Effector CD8-positive, alpha-beta T cell (primary cell): Measurements from ENCODE around the gene CRTC1.
"Not testable (repeated sequence)": the region's sequence is repeated elsewhere in the genome, so short reads cannot be mapped to it uniquely, and the experiment has no call there.

Experiments
- DNase-seq: peaks from one replicate; lab custom pipeline; 2025; lab: John Stamatoyannopoulos, UW

CRTC1 gene

DNA sequence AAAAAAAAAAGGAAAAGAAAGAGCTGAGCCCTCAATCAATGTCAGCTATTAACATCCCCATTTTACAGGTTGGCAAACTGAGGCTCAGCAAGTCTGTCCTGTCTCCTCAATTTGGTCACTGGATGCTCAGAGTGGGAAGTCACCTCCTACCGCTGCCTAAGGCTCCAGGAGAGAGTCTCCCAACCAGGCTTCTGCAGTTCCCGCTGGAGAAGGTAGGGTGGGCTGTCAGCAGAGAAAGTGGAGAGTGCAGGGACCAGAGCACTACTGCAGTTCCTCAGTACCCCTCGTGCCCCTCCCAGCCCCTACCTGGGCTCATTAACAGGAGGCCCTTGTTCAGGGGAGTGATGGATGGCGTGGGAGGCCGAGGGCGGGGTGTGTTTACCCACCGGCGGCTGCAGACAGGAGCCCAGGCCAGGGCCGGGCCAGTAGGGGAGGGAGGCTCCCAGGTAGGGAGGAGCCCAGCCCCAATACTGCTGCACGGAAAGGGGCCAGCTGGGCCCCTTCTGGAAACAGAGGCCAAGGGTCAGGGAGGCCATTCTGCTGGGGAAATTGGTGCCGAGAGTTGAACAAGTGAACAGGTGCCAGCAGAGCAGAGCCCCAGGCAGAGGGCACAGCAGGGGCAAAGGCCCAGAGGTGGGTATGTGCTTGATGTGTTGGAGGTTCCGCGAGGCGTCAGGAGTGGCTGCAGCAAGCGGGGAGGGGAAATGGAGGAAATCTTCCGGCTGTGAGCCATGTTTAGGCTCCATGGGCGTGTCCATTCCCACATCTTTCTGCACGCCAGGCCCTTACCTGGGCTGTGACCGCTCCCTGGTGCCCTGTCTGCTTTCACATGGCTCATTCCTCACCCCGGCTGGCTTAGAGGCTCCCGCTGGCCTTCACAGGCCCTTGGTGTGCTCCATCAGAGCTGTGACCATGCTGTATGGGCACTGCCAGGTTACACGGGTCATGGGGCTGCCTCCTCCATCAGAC is 115.2 kb downstream of the CRTC1 start:
- no peak for DNase-seq

DNA sequence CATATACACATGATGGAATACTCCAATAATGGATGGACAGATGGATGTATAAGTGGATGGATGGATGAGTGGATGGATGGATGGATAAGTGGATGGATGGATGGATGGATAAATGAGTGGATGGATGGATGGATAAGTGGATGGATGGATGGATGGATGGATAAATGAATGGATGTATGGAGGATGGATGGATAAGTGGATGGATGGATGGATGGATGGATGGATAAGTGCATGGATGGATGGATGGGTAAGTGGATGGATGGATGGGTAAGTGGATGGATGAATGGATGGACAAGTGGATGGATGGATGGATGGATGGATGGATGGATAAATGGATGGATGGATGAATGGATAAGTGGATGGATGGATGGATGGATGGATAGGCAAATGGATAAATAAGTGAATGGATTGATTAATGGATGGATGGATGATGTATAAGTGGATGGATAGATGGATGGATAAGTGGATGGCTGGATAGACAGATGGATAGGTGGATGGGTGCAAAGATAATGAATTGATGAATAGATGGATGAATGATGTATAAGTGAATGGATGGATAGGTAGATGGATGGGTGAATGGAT is 116.0 kb downstream of the CRTC1 start:
- no peak for DNase-seq

DNA sequence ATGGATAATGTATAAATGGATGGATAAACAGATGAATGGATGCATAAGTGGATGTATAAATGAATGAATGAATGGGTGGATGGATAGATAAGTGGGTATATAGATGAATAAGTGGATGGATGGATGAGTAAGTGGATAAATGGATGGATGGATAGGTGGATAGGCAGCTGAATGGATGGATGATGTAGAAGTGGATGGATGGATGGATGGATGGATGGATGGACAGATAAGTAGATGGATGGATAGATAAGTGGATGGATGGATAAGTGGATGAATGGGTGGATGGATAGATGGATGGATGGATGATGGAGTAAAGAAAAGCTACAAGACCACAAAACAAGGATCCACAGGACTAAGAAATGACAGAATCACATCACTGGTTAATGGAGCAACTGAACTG is 116.6 kb downstream of the CRTC1 start:
- no peak for DNase-seq

DNA sequence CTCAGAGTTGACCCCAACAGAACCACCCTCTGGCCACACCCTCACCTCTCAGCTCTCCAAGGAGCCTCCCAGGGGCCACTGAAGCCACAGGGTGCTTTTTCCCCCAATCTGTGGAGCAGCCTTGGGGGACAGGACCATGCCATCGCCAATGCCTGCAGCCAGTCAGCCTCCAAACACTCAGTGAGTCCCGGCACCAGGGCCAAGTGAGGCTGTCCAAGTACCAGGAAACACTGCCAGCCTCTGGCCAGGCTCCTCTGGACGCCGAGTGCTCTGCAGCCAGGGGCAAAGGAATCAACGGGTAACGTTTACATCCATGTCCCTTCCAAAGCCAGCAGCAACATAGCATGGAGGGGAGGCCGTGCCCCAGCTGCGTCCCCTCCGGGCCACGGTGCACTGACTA is 117.2 kb downstream of the CRTC1 start:
- DNase-seq: no peak

DNA sequence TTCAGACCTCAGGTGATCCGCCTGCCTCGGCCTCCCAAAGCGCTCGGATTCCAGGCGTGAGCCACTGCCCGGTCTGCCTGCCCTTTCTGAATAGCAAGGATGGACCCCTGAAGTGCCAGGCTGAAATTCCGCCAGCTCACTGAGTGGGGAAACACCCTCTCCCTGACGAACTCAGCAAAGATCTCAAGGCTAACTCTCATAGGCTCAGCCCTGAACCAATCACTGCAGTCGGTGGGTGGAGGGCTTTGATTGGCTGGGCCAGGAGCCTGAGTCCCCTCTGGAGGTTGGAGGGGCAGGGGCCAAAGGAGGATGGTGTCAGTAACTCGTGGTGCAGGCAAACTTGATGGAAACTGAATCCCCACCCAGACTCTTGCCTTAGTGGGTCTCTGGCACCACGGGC is 118.9 kb downstream of the CRTC1 start:
- no peak for DNase-seq

DNA sequence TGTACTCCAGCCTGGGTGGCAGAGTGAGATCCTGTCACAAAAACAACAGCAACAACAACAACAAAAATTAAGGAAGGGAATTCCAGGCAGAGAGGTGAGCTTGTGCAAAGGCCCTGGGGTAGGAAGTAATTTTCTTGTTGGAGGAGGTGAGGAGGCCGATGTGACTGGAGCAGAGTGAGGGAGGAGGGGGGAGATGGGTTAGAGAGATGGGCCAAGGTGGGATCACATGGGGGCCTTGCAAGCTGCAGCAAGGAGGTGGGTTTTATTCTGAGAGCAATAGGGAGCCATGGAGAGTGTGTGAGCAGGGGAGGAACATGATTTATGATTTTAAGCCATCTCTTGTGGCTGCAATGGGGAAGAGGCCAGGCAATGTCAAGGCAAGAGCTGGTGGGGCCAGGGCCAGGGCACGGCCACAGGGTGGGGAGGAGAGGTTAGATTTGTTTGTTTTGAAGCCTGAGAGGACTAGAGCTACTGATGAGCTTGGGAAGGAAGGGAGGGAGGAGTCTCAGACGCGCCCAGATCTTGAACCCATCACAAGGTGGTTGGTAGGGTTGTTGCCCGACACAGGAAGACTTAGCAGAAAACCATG is 120.2 kb downstream of the CRTC1 start:
- no peak for DNase-seq

DNA sequence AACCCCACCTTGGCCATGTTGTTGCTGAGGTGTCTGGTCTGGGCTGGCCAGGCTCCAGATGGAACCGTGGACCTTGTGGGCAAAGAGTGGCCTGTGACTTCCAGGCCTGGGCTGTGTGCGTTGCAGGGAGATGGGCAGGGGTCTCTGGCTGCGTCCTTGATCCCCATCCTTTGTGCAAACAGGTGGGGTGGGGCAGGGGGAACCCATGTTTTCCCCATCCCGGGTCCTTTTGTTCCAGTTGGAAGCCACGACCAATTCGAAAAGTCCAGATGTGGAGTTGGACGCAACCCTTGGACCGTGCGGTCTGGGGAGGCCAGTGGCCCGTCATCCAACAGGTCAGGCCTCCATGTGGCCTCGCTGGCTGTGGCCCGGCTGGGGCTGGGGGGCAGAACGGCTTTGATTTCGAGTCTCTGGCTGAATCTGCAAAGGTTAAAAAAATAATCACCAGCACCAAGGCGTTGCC is 120.7 kb downstream of the CRTC1 start:
- no peak for DNase-seq

DNA sequence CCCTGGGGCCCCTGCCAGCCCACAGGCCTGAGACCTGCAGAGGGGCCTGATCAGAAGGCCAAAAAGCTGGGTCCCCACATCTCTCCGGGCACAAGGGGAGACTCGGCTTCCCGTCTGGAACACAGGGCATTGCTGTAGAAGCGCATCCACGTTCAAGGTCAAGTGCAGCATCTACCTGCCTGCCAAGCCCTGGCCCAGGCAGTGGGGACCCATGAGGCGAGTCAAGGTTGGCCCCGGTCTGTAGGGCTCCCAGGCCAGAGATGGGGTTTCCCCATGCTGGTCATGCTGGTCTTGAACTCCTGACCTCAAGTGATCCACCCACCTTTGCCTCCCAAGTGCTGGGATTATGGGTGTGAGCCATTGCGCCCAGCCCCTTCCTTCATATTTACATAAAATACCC is 121.2 kb downstream of the CRTC1 start:
- no peak for DNase-seq

DNA sequence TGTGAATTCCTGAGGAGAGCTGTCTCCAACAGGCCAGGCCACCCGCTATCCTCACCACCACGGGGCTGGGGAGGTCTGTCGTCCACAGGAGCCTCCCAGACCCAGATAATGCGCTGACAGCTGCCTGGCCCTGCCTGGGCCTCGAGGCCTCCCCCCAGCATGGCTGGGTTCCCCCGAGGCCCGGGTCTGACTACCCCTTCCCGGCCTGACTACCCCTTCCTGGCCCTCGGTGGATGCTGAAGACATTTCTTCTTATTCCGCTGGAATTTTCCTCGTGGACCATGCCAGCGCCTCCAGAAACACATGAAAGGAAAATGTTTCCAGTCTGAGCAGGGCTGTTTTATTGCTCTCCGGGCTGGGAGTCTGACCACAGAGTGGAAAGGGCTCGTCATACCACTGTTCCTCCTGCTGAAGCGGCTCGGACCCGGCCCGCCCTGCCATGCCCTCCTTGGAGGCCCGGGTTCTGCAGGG is 124.4 kb downstream of the CRTC1 start:
- no peak for DNase-seq

DNA sequence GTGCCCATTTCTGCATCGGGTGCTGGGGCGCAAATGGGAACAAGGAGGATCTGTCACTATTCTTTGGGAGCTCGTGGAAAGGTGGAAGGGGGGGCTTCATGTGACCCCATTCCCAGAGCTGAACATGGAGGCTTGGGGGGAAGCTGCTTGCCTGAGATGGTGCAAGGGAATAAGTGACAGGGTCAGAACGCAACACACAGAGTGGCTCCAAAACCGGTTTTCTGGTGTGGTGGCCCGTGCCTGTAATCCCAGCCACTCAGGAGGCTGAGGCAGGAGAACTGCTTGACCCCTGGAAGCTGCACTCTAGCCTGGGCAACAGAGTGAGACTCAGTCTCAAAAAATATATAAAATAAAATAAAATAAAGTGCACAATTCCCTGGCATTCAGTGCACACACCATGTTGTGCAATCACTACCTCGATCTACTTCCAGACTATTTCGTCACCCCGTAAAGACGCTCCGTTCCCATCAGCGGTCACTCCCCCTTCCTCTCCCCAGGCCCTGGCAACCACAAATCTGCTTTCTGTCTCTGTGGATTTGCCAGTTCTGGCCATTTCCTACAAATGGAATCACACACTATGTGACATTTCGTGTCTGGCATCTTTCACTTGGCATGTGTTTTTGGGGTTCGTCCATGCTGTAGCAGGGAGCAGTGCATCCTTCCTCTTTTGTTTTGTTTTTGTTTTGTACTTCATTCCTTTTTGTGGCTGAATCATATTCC is 125.8 kb downstream of the CRTC1 start:
- no peak for DNase-seq

DNA sequence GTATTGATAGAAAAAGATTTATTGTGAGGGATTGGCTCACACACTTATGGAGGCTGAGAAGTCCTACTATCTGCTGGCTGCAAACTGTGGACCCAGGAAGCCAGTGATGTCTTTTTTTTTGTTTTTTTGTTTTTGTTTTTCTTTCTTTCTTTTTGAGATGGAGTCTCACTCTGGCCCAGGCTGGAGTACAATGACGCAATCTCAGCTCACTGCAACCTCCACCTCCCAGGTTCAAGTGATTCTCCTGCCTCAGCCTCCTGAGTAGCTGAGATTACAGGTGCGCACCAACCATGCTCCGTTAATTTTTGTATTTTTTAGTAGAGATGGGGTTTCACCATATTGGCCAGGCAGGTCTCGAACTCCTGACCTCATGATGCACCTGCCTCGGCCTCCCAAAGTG is 128.2 kb downstream of the CRTC1 start:
- DNase-seq: not testable (repeated sequence)

DNA sequence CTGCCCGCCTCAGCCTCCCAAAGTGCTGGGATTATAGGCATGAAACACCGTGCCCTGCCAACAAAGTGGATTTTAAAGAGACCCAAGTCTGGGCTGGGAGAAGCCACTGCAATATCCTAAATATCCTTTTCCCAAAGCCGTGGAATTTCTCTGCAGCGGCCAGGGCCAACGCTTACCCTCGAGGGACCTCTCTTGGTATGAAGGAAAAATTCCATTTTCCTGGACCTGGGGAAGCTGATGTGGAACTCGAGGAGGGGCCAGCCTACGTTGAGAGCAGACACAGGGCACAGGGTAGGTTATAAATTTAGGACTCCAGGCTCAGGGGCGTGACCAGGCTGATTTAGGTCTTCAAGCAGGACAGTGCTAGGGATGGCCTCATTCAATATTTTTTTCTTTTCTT is 130.6 kb downstream of the CRTC1 start:
- DNase-seq: no peak

DNA sequence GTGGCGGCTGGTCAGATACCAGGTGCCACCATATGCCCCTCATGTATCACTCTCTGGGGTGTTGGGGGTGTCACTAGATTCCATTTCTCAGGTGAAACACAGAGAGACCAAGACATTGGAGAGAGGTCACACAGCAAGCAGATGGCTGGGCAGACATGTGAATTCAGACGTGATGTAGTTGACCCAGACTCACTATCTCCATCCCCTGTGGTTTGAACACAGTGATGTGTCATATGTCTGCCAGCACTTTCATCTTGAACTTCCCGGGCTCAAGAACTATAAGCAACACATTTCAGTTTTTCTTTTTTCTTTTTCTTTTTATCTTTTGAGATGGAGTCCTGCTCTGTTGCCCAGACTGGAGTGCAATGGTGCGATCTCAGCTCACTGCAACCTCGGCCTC is 132.2 kb downstream of the CRTC1 start:
- no peak for DNase-seq

DNA sequence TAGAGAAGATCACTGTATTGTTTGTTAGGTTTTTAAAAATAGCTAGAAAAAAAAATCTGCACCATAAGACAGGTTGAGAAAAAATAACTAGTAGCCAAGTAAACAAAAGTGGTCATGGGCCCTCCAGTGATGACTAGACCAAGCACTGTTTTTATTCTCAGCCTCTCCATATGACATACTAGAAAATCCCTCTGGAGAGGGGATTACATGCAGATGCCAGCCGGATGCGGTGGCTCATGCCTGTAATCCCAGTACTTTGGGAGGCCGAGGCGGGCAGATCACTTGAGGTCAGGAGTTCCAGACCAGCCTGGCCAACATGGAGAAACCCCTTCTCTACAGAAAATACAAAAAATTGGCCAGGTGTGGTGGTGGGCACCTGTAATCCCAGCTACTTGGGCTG is 133.2 kb downstream of the CRTC1 start:
- DNase-seq: not testable (repeated sequence)

DNA sequence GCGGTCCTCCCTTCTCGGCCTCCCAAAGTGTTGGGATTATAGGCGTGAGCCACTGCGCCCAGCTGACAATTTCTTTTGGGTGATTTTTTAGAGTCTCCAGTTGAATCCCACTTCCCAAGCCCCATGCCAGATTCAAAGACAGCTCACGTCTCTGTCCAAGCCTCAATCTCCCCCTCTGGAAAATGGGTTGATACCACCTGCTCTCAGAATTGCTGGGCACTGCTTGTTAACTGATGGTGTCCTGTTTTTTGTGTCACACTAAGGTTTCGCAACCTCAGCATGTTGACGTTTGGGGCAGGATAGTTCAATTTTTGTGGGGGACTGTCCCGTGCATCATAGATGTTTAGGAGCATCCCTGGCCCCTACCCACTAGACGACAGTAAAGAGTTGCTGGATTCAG is 134.1 kb downstream of the CRTC1 start:
- no peak for DNase-seq

DNA sequence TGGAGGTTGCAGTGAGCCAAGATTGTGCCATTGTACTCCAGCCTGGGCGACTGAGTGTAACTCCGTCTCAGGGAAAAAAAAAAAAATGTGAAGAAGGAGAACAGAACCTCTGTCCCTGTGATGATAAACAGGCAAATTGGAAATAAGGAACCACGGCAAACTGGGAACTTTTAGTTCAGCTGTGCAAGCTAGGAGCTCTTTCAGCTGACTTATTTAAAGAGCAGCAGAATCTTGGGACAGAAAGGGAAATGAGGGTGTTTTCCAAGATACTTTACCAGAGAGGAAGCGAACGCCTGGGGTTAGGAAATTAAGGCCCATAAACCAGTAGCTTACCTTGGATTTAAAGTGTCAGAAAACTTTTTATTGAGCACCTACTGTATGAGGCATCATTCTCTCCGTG is 145.3 kb downstream of the CRTC1 start:
- no peak for DNase-seq

DNA sequence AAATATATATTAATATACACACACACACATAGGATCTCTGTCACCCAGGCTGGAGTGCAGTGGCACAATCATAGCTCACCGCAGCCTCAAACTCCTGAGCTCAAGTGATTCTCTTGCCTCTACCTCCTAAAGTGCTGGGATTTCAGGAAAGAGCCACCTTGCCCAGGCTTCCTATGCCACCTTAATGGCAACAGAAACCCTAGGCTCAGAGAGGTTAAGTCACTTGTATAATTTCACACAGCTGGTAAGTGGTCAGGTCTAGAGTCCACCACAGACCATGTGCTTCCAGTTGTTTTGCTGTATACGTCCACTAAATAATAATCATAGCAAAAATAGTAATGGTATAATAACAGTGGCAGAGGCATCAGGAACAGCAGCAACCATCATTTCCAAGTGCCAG is 147.0 kb downstream of the CRTC1 start:
- no peak for DNase-seq

DNA sequence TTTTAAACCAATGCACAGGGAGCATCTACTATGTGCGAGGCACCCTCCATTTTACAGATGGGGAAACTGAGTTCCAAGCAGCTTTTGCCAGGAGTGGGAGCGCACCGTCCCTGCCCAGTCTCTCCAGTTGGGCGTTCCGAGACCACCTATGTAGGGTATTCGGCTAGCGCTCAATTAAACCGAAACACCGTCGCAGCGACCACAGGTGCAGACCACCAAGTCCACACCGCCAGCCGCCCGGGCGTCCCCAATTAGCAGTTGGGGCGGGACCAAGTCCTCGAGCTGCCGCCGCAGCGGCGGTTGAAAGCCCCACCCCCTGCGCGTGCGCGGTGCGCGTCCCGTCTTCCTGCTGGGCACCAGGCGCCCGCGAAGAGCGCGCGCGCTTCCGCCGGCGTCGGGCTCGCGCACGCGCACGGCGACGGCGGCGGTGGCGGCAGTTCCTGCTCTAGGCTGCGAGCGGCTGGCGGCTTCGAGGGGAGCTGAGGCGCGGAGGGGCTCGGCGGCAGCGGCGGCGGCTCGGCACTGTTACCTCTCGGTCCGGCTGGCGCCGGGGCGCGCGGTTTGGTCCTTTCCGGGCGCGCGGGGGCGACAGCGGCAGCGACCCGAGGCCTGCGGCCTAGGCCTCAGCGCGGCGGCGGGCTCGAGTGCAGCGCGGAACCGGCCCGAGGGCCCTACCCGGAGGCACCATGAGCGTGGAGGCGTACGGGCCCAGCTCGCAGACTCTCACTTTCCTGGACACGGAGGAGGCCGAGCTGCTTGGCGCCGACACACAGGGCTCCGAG is 148.2 kb downstream of the CRTC1 start, which contains the start of gene UPF1:
Gene UPF1, plus strand, starts transcription at position 436 of the 782 bp plus-strand sequence. Its CDS starts 251 bp downstream, at position 687.
- peak; percentile 94 for DNase-seq
